HK-2 (cell line): ENCODE results near the gene CTAGE4.
"Not testable (repeated sequence)": the region's sequence is repeated elsewhere in the genome, so short reads cannot be mapped to it uniquely, and the experiment has no call there.

ENCODE experiments used
- DNase-seq: peaks from one replicate; pipeline ENCODE4 v3.0.0-alpha.2; 2018; ENCODE audit not compliant: unreplicated experiment

CTAGE4 gene

DNA sequence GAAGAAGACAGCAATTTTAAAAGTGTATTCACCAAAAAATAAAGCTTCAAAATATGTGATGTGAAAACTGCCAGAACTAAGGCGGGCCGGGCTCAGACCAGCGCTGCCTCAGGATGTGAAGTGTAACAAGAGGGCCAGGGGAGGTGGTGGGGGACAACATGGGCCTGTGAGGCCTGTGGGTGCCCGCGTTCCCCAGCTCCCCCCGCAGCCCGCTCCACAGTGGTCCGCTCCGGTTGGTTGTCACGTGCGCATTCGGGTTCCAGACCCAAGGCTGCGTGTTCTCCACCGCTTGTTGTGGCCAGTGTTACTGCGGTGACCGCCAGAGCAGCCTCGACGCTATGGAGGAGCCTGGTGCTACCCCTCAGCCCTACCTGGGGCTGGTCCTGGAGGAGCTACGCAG, at the start of gene CTAGE4:
TSS of gene CTAGE4 (plus strand) at position 301 of the 400 bp plus-strand sequence. CDS start at position 339, 38 bp downstream.
- not testable (repeated sequence) for DNase-seq

- DNase-seq: no peak
Measured at GRCh38 chr7:144134116-144134515, 49.1 kb upstream of the CTAGE4 start.

DNA sequence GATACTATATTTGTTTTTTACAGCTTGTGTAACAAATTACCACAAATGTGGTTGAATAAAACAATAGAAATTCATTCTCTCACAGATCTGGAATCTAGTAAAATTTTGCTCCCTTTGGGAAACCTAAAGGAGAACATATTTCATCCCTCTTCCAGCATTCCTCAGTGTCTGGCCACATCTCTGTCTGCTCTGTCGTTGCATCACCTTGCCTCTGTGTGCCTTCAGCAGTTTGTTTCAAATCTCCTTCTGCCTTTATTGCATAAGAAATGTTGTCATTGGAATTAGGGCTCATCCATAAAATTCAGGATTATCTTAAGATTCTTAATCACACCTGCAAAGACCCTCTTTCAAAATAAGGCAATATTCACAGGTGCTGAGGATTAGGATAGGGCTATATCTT, 45.8 kb upstream of the CTAGE4 start:
- DNase-seq: no peak

GRCh38 chr7:144142187-144142586, 41.1 kb upstream of the CTAGE4 start:
- DNase-seq: no peak

DNA sequence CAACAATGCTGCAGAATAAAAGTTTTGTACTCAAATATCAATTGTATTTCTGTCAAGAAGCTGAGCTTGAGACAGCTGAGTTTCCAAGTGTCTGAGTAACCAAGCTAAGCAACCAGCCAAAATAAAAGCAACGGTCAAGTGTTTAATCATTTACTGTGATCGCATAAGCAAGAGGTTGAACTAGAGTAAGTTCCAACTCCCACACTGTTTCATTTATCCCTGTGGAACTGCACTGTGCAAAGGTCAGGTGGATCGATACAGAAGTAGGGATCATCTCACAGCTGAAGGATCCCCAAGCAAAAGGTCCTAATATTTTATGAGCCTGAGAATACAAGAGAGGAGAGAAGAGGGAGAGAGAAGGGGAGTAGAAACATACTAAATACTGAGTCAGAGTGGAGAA, 38.8 kb upstream of the CTAGE4 start:
- DNase-seq: no peak

DNA sequence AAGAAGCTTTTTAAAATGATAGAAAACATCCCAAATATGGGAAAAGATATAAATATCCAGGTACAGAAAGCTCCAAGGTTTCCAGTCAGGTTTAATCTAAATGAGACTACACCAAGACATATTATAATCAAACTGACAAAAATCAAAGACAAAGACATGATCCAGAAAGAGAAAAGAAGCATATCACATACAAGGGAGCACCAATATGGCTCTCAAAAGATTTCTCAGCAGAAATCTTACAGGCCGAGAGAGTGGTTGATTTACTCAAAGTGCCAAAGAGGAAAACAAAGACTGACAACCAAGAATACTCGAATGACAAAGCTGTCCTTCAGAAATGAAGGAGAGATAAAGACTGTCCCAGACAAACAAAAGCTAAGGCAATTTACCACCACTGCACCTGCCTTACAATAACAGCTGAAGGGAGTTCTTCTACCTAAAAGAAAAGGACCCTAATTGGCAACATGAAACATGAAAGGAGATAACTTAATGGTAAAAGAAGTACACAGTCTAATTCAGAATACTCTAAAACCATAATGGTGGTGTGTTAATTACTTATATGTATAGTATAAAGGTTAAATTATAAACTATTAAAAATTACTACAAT, 34.9 kb upstream of the CTAGE4 start:
- no peak for DNase-seq

- no peak for DNase-seq
Measured at GRCh38 chr7:144158861-144159260, 24.4 kb upstream of the CTAGE4 start.

- DNase-seq: no peak
Measured at GRCh38 chr7:144164784-144165183, 18.5 kb upstream of the CTAGE4 start.

- DNase-seq: not testable (repeated sequence)
Measured at GRCh38 chr7:144171594-144172350, 11.5 kb upstream of the CTAGE4 start.

DNA sequence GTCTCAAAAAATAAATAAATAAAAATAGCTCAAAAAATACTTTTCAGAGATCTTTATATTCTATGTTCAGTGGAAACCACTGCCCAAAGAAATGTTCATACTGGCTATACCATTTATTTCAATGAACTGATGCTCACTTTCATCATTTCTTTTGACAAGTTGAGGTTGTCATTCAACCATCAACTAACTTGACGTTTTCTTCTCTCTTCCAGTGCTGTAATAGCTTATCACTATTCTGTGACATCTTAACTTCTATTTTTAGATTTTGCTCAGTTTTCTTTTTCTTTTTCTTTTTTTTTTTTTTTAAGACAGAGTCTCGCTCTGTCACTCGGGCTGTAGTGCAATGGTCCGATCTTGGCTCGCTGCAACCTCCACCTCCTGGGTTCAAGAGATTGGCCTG, 8.7 kb upstream of the CTAGE4 start:
- DNase-seq: no peak

DNA sequence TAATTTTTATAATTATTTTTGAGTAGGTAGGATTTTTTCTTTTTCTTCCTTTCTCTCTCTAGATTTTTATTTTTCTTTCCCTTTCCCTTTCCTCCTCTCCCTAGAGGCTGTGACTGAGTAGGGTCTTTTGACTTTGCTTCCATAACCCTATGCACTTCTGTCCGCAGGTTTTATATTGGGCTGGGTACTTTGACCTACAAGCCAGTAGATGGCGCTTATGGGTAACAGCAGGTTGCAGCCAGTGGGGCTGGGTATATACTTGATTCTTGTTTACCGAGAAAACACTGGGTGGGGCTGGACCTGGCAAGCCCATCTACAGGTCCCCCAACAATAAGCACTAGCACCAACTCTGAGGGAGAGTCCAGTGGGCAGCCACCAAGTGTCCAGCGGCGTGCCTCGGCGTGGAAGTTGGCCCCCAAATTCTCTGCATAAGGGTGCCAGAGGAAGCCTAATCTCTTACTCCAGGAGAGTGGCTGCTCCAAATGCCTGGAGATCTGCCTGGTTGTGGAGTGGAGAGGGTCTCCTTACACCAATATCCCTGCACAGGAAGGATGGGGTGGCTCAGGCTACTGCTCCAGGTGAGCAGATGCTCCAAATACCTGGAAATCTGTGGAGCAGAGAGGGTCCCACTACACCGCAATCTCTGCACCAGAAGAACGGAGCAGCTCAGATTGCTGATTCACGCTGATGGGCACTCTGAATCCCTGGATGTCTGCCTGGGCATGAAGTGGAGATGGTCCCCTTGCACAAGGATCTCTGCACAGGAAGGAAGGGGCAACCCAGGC, 4.7 kb upstream of the CTAGE4 start:
- DNase-seq: not testable (repeated sequence)

DNA sequence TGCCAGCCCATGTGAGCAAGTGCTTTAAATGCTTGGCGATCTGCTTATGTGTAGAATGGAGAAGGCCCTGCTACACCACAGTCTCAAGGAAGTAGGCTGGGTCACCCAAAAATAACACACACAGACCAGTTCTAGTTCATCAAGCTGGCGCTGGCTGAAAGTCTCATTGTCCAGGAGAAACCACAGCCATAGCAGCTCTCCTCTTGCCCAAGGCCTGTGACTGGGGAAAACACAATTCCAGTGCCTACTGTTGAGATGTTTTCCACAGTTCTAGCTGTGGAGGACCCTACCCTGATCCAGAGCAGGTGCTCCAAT, 4.1 kb upstream of the CTAGE4 start:
- not testable (repeated sequence) for DNase-seq

GRCh38 chr7:144187848-144188247, 4.6 kb downstream of the CTAGE4 start:
- DNase-seq: not testable (repeated sequence)

- not testable (repeated sequence) for DNase-seq
Measured at GRCh38 chr7:144188578-144189171, 5.4 kb downstream of the CTAGE4 start.

GRCh38 chr7:144193782-144194181, 10.5 kb downstream of the CTAGE4 start:
- DNase-seq: not testable (repeated sequence)

- not testable (repeated sequence) for DNase-seq
Measured at GRCh38 chr7:144194453-144194852, 11.2 kb downstream of the CTAGE4 start.

DNA sequence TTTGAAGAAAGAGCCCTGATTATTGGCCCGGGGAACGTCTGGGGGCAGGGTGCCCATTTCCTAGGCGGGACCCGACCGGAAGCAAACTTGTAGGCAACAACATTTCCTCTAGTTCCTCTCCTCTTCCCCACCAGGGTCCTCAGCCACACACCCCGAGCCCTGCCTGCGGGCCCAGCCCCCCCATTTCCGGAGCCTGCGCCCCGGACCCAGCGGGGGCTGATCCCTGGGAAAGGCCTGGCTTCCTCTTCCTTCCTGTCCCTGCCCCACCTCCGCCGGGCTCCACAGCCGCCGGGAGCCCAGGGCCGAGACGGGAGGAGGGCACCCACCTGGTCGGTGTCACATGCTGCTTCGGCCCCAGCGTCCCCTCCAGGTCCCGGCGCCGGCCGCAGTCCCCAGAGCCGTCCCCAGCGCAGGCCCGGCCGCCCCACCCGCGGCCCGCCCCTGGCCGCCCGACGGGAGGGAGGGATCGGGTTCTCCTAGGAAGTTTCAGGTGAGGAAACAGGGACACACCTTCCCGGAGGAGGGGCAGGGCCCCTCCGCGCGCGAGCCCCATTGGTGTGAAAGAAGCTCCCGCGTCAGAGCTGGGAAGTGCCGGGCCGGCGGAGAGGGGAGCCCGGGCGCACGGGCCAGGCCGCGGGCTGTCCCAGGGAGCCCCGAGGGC, 12.1 kb downstream of the CTAGE4 start, which contains the start of gene ARHGEF35:
TSS of gene ARHGEF35 (minus strand) at position 622 of the 661 bp plus-strand sequence. CDS start 7,450 bp downstream, outside the sequence.
- not testable (repeated sequence) for DNase-seq

DNA sequence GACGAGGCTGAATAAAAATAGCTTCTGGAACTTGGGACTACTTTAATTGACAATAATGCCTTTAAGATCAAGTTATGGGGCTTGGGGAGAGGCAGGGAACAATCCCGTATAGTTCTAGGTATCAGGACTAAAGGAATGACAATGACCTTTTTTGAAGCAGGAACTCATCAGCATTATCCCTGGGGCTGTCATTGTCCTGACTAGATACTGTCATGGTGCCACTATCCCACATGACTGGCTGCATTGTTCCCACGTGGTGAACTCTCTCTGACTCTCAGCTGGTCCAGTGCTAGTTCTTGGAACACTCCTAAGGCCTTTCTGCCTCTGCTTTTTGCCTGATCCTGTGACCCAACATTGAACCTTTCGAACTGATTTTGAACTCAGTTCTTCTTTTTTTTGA, 15.7 kb downstream of the CTAGE4 start:
- DNase-seq: not testable (repeated sequence)

- DNase-seq: not testable (repeated sequence)
Measured at GRCh38 chr7:144201978-144202377, 18.7 kb downstream of the CTAGE4 start.

DNA sequence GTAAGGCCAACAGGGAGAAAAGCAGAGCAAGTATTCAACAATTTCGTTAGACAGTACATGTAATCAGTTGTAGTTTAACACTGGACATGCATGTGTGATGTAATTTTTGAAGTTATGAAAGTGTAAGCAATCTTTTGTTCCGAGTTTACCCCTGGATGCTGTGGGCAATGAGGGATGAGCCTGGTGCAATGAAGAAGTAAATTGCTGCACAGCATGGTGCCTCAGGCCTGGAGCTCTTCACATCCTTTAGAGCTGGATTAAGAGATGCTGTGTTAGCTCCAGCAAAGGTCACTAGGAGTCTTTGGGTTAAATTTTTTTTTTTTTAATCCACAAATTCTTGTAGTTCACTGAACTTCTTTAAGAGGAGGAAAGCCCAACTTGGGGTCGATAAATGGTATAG, 19.8 kb downstream of the CTAGE4 start:
- not testable (repeated sequence) for DNase-seq

- DNase-seq: not testable (repeated sequence)
Measured at GRCh38 chr7:144205306-144205705, 22.0 kb downstream of the CTAGE4 start.

DNA sequence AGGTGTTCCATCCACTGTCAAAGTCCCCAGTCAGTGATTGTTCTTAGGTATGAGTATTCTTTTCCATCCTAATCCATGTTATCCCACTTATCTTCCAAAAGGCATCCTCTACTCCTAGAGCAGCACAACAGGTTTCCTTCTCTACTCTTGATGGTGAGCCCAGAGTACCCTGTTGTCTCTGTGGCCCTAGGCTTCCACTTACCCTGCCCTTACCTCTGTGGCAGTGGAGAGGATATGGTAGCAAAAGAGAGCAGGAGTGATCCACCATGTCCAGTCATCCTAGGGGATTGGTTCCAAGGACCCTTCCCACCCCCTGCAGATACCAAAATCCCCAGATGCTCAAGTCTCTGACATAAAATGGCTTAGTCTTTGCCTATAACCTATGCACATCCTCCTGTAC, 33.9 kb downstream of the CTAGE4 start:
- not testable (repeated sequence) for DNase-seq
